Activated CD4-positive, alpha-beta T cell treated with anti-CD3 and anti-CD28 coated beads, Interleukin-2, amount 10 ng/mL, durations not matched to agents 24 days and 14 days (primary cell): ENCODE results near the gene TPRX2. TPM values are rescaled to one million over a fixed set of nuclear protein-coding genes. Genes with fewer than 3 reads are reported as not detected.
"Not testable (repeated sequence)": the region's sequence is repeated elsewhere in the genome, so short reads cannot be mapped to it uniquely, and the experiment has no call there.

Experiments
- DNase-seq: peaks from one replicate; pipeline ENCODE4 v3.0.0; 2022
- H3K27ac Mint-ChIP-seq: one replicate; pipeline ENCODE4 v1.8.0; 2022; ENCODE audit warnings: mild to moderate bottlenecking, mixed read lengths
- H3K27me3 Mint-ChIP-seq: one replicate; pipeline ENCODE4 v1.8.0; 2022; ENCODE audit warnings: mixed read lengths
- H3K36me3 Mint-ChIP-seq: one replicate; pipeline ENCODE4 v1.8.0; 2022; ENCODE audit warnings: low read depth, mild to moderate bottlenecking, mixed read lengths
- H3K4me1 Mint-ChIP-seq: one replicate; pipeline ENCODE4 v1.8.0; 2021; ENCODE audit warnings: mixed read lengths
- H3K4me3 Mint-ChIP-seq: one replicate; pipeline ENCODE4 v1.8.0; 2022; ENCODE audit warnings: mild to moderate bottlenecking, moderate library complexity, mixed read lengths
- H3K9me3 Mint-ChIP-seq: one replicate; pipeline ENCODE4 v1.8.0; 2021; ENCODE audit warnings: mixed read lengths
- intact Hi-C: fragments of 100-400 bp; cut with micrococcal nuclease; formaldehyde crosslinking; loops from one replicate; pipeline ENCODE4 v1.15.1; 2023
- total RNA-seq: library from RNA; stranded (reverse); gene quantifications from 2 replicates; pipeline ENCODE4 v1.2.3, GENCODE V29; 2022

TPRX2 gene
- total RNA-seq, 1 donor from 2014 or later: not detected

DNA sequence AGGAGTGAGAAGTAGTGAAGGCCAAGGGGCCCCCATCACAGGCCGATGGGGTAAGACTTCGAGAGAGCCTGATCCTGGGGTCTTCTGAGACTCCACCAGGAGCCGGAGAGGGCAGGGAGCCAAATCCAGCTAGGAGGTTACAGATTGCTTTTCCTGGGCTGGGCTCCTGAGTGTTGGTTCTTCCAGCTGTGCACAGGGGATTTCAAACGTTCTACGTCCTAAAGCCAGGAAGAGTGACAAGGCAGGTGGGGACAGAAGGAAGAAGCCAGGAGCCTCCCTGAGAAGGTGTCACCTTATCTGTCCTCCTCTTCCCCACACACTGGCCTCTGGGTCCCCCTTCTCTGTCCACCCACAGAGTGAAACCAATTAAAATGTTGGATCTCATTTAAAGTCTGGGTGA lies 16.1 kb upstream of the TPRX2 start:
- H3K4me1 Mint-ChIP-seq: no peaks in the 10 kb centered on the region
- H3K9me3 Mint-ChIP-seq: no peaks in the 10 kb centered on the region
- no peak for DNase-seq
- no peak overlapping the region for H3K4me3 Mint-ChIP-seq
- intact Hi-C loops: no loop called here
- no peaks in the 10 kb centered on the region for H3K36me3 Mint-ChIP-seq
- peaks cover 7% of the 10 kb centered on the region for H3K27me3 Mint-ChIP-seq
- H3K27ac Mint-ChIP-seq: no peak overlapping the region

DNA sequence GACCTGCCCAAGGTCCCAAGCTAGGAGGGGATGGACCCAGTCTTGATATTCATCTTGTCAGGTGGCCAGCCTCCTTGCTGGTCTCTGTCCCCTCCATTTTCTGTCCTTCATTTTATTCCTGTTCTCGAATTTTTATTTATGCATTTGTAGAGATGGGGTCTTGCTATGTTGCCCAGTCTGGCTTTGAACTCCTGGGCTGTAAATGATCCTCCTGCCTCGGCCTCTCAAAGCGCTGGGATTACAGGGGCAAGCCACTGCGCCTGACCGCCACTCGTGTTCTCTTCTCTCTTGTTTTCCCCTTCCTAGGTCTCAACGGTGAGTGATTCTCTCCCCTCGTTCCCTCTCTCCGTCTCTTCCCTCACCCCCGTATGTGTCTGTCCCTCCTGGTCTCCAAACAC lies 10.6 kb upstream of the TPRX2 start:
- DNase-seq: no peak
- Mint-ChIP-seq H3K9me3 (no peaks in the 10 kb centered on the region), H3K4me3 (no peak overlapping the region), H3K4me1 (peaks cover 6% of the 10 kb centered on the region), H3K36me3 (no peaks in the 10 kb centered on the region), H3K27ac (no peak overlapping the region), H3K27me3 (peaks cover 33% of the 10 kb centered on the region)
- intact Hi-C loops: no loop called here

DNA sequence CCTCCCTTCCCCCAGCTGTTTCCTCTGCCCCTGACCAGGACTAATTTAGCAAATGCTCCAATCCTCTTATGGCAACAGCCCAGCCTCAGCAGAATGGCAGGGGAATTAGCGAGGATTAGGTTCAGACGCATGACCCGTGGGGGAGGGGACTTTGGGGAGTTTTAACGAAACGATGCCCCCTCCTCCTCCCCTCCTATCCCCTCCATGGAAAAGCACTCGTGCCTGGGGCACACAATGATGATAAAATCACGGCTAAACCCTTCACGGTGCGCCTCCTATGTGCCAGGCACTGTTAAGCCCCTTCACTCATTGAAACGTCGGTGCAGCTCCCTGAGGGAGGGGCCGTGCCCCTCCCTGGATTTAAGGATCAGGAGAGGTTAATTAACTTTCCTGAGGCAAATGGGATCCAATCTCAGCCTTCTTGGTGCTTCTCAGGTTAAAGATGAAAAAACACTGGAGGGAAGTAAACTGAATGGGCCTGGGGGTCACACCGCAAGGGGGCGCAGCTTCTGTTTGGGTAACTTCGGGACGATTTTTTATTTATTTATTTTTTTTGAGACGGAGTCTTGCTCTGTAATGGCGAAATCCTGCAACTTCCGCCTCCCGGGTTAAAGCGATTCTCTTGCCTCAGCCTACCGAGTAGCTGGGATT lies 10.1 kb upstream of the TPRX2 start:
- peak; percentile 71 for DNase-seq
- Mint-ChIP-seq H3K4me1 (peaks cover 6% of the 10 kb centered on the region), H3K4me3 (peak overlapping the region; percentile 26), H3K27ac (no peak overlapping the region), H3K27me3 (peaks cover 33% of the 10 kb centered on the region), H3K9me3 (no peaks in the 10 kb centered on the region), H3K36me3 (no peaks in the 10 kb centered on the region)
- intact Hi-C loops: no loop called here

- intact Hi-C loops: no loop called here
- H3K4me1 Mint-ChIP-seq: peaks cover 6% of the 10 kb centered on the region
- DNase-seq: no peak
- H3K9me3 Mint-ChIP-seq: no peaks in the 10 kb centered on the region
- H3K27me3 Mint-ChIP-seq: peaks cover 29% of the 10 kb centered on the region
- H3K27ac Mint-ChIP-seq: no peak overlapping the region
- no peak overlapping the region for H3K4me3 Mint-ChIP-seq
- H3K36me3 Mint-ChIP-seq: no peaks in the 10 kb centered on the region
Observed at GRCh38 chr19:47853003-47853402, 6.0 kb upstream of the TPRX2 start.

GRCh38 chr19:47854459-47854858 lies 4.6 kb upstream of the TPRX2 start:
- Mint-ChIP-seq H3K4me3 (no peak overlapping the region), H3K27ac (no peak overlapping the region), H3K9me3 (no peaks in the 10 kb centered on the region), H3K4me1 (no peaks in the 10 kb centered on the region), H3K27me3 (peaks cover 19% of the 10 kb centered on the region), H3K36me3 (no peaks in the 10 kb centered on the region)
- no peak for DNase-seq
- intact Hi-C loops: no loop called here

DNA sequence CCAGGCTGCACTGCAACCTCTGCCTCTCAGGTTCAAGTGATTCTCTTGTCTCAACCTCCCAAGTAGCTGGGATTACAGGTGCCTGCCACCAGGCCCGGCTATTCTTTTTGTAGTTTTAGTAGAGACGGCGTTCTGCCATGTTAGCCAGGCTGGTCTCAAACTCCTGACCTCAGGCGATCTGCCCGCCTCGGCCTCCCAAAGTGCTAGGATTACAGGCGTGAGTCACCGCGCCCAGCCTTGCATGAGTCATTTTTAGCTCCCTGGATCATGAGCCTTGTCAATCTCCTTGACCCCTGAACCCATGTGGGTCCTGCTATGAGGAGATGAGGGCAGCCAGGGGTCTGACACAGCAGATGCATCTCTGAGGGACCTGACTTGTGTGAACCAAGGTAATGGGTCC lies 804 bp upstream of the TPRX2 start:
- H3K4me1 Mint-ChIP-seq, DNase-seq, intact Hi-C loops, H3K9me3 Mint-ChIP-seq, H3K27ac Mint-ChIP-seq, H3K36me3 Mint-ChIP-seq, H3K4me3 Mint-ChIP-seq, H3K27me3 Mint-ChIP-seq: not testable (repeated sequence)

DNA sequence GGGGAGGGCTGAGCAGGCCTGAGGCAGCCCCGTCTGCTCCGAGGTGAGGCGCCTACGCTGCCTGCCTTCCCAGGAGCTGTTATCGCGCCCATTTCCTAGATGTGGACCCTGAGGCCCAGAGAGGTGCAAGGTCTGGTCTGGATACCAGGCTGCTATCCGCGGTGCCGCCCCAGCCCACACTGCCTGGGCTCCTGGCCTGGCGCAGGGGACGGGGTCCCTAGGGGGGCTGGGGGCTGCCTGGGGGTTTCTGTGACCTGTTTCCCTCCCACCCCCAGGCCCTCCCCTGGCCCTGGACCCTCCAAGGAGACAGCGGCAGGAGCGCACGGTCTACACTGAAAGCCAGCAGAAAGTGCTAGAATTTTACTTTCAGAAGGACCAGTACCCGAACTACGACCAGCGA lies 803 bp downstream of the TPRX2 start:
- not testable (repeated sequence) for H3K36me3 Mint-ChIP-seq, H3K27me3 Mint-ChIP-seq, DNase-seq, H3K9me3 Mint-ChIP-seq, H3K4me3 Mint-ChIP-seq, H3K4me1 Mint-ChIP-seq, H3K27ac Mint-ChIP-seq
- intact Hi-C loops: loop anchor here (5.0 kb wide), 1 partner anchor 43 kb away; no protein-coding TSS in a partner anchor

GRCh38 chr19:47860602-47861297 lies 1.7 kb downstream of the TPRX2 start:
- Mint-ChIP-seq H3K4me3 (no peak overlapping the region), H3K27ac (no peak overlapping the region), H3K9me3 (no peaks in the 10 kb centered on the region), H3K36me3 (no peaks in the 10 kb centered on the region), H3K4me1 (peaks cover 2% of the 10 kb centered on the region), H3K27me3 (peaks cover 11% of the 10 kb centered on the region)
- intact Hi-C loops: loop anchor here (5.0 kb wide), 1 partner anchor 43 kb away; no protein-coding TSS in a partner anchor
- no peak for DNase-seq

- Mint-ChIP-seq H3K27ac (no peak overlapping the region), H3K9me3 (no peaks in the 10 kb centered on the region), H3K27me3 (peaks cover 11% of the 10 kb centered on the region), H3K4me3 (no peak overlapping the region), H3K36me3 (no peaks in the 10 kb centered on the region), H3K4me1 (peaks cover 2% of the 10 kb centered on the region)
- intact Hi-C loops: loop anchor here (5.0 kb wide), 1 partner anchor 44 kb away; no protein-coding TSS in a partner anchor
- no peak for DNase-seq
Observed at GRCh38 chr19:47861630-47862029, 2.6 kb downstream of the TPRX2 start.

- Mint-ChIP-seq H3K27me3 (peaks cover 11% of the 10 kb centered on the region), H3K27ac (no peak overlapping the region), H3K9me3 (no peaks in the 10 kb centered on the region), H3K36me3 (no peaks in the 10 kb centered on the region), H3K4me3 (no peak overlapping the region), H3K4me1 (peaks cover 2% of the 10 kb centered on the region)
- intact Hi-C loops: loop anchor here (5.0 kb wide), 1 partner anchor 46 kb away; no protein-coding TSS in a partner anchor
- DNase-seq: peak; percentile 95
Observed at GRCh38 chr19:47863514-47863936, 4.5 kb downstream of the TPRX2 start.

DNA sequence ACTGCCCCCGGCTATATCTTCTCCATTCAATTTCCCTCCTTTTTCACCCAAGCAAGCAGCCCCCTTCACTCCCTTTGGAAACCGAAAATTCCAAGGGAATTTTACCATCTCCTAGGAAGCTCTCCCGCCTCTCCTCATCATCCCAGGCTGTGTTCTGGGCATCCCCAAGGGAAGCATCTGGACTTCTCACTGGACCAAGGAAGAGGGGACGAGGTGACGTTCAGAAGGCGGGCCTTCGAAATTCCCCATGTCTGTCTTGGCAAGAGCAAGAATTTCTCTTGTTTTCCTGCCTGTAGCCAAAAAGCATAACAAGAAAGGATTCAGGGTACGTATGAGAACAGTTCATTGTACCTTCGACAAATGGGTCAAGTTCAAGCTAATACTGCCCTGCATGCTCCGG lies 6.1 kb downstream of the TPRX2 start:
- Mint-ChIP-seq H3K27ac (no peak overlapping the region), H3K4me1 (peaks cover 4% of the 10 kb centered on the region), H3K4me3 (no peak overlapping the region), H3K9me3 (no peaks in the 10 kb centered on the region), H3K27me3 (peaks cover 11% of the 10 kb centered on the region), H3K36me3 (no peaks in the 10 kb centered on the region)
- DNase-seq: no peak
- intact Hi-C loops: no loop called here

DNA sequence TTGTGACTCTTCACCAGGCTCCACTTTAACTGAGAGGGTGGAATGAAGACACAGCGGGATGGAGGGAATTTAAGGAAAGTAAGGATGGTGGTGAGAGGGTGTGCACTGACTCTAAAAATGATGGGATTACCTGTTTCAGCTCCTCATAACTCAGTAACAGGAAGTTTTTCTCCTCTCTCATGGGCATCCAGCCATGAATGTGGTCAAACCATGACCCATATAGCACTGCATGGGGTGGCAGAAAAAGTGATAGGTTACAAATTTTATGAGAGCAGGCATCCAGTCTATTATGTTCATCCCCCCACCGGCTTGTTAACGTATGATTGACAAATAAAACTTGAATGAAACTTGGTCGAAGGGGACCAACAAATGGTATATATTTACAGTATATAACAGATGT lies 19.9 kb downstream of the TPRX2 start:
- no peak overlapping the region for H3K27ac Mint-ChIP-seq
- intact Hi-C loops: no loop called here
- peaks cover 4% of the 10 kb centered on the region for H3K9me3 Mint-ChIP-seq
- H3K27me3 Mint-ChIP-seq: no peaks in the 10 kb centered on the region
- no peak overlapping the region for H3K4me3 Mint-ChIP-seq
- DNase-seq: no peak
- H3K36me3 Mint-ChIP-seq: no peaks in the 10 kb centered on the region
- no peaks in the 10 kb centered on the region for H3K4me1 Mint-ChIP-seq

GRCh38 chr19:47879385-47879784 lies 20.4 kb downstream of the TPRX2 start:
- intact Hi-C loops, DNase-seq: not testable (repeated sequence)

DNA sequence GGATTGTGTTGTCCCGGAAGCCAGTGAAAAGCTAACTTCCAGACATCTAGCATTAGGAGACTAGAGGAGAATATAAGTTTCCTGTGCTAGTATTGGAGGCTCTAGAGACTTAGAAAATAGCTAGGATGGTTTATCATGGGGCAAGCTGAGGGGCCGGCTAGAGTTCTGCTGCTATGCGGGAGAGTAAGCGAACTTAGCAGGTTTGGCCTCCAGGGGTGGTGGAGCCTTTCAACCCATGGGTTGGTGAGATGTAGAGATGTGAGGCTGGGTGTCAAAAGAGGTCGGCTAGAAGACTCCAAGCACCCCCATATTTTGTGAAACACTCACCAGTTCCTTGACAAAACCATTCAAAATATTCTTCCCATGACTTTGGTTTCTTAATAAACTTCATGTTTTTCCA lies 22.7 kb downstream of the TPRX2 start:
- no peak for DNase-seq
- no peak overlapping the region for H3K4me3 Mint-ChIP-seq
- H3K4me1 Mint-ChIP-seq: no peaks in the 10 kb centered on the region
- no peak overlapping the region for H3K27ac Mint-ChIP-seq
- H3K9me3 Mint-ChIP-seq: peaks cover 4% of the 10 kb centered on the region
- intact Hi-C loops: no loop called here
- peaks cover 12% of the 10 kb centered on the region for H3K27me3 Mint-ChIP-seq
- no peaks in the 10 kb centered on the region for H3K36me3 Mint-ChIP-seq

More at GRCh38 chr19:47879385-47879784, 20.4 kb downstream of the TPRX2 start:
- not testable (repeated sequence) for H3K4me3 Mint-ChIP-seq, H3K27ac Mint-ChIP-seq, H3K36me3 Mint-ChIP-seq, H3K27me3 Mint-ChIP-seq, H3K4me1 Mint-ChIP-seq, H3K9me3 Mint-ChIP-seq
